Fibroblast of villous mesenchyme (primary cell): Measurements from ENCODE around the gene GDF11. TPM values are rescaled to one million over a fixed set of nuclear protein-coding genes. Genes with fewer than 3 reads are reported as not detected.

Source experiments
- DNase-seq: peaks from one replicate; pipeline ENCODE4 v3.0.0-alpha.2; 2010; ENCODE audit warnings: low read depth
- H3K4me3 ChIP-seq: 2 replicates; pipeline ENCODE4 v1.5.1; 2011; ENCODE audit warnings: low read depth, mild to moderate bottlenecking, low read length
- total RNA-seq: library from RNA; depleted of rRNA; stranded (reverse); fragments of >200 nt; gene quantifications from 2 replicates; pipeline ENCODE4 v1.2.3, GENCODE V29; 2012
- TF ChIP-seq, protein P1 (sequence below): IDR thresholded peaks from 2 replicates; pipeline ENCODE4 v1.5.1; 2012; ENCODE audit warnings: low read depth, mild to moderate bottlenecking, low read length; ENCODE audit not compliant: insufficient read depth

Gene GDF11
- 3.9 and 6.5 TPM in 2 replicates for total RNA-seq

DNA sequence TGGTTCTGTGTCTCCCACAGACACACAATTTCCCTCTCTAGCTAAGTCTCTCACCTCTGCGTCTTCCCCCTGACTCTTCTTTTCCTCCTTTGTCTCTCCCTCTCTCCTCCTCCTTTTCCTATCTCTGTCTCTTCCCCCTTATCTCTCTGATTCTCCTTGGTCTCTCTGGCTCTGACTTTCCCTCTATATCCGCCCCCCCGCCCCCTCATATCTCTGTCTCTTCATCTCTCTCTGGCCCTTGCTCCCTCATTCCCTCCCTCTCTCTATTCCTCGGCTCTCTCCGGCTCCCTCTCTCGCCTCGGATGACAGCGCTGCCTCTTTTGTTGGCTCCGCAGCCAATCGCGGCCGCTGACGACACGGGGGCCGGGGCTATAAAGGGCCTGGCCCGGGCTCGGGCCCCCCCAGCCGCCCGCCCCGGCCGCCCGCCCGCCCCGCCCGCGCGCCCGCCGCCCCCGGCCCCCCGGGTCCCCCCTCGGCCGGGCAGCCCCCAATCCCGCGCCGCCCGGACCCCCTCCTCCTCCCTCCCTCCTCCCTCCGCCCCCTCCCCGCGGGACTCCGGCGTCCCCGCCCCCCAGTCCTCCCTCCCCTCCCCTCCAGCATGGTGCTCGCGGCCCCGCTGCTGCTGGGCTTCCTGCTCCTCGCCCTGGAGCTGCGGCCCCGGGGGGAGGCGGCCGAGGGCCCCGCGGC lies at the start of gene GDF11:
TSS of gene GDF11 (plus strand) at position 404 of the 687 bp plus-strand sequence. CDS start at position 599, 195 bp downstream.
- peak within 1 kb of the TSS; percentile 65 for H3K4me3 ChIP-seq
- peak; percentile 73 for DNase-seq
- TF ChIP-seq, protein P1, sequence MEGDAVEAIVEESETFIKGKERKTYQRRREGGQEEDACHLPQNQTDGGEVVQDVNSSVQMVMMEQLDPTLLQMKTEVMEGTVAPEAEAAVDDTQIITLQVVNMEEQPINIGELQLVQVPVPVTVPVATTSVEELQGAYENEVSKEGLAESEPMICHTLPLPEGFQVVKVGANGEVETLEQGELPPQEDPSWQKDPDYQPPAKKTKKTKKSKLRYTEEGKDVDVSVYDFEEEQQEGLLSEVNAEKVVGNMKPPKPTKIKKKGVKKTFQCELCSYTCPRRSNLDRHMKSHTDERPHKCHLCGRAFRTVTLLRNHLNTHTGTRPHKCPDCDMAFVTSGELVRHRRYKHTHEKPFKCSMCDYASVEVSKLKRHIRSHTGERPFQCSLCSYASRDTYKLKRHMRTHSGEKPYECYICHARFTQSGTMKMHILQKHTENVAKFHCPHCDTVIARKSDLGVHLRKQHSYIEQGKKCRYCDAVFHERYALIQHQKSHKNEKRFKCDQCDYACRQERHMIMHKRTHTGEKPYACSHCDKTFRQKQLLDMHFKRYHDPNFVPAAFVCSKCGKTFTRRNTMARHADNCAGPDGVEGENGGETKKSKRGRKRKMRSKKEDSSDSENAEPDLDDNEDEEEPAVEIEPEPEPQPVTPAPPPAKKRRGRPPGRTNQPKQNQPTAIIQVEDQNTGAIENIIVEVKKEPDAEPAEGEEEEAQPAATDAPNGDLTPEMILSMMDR = no peak

DNA sequence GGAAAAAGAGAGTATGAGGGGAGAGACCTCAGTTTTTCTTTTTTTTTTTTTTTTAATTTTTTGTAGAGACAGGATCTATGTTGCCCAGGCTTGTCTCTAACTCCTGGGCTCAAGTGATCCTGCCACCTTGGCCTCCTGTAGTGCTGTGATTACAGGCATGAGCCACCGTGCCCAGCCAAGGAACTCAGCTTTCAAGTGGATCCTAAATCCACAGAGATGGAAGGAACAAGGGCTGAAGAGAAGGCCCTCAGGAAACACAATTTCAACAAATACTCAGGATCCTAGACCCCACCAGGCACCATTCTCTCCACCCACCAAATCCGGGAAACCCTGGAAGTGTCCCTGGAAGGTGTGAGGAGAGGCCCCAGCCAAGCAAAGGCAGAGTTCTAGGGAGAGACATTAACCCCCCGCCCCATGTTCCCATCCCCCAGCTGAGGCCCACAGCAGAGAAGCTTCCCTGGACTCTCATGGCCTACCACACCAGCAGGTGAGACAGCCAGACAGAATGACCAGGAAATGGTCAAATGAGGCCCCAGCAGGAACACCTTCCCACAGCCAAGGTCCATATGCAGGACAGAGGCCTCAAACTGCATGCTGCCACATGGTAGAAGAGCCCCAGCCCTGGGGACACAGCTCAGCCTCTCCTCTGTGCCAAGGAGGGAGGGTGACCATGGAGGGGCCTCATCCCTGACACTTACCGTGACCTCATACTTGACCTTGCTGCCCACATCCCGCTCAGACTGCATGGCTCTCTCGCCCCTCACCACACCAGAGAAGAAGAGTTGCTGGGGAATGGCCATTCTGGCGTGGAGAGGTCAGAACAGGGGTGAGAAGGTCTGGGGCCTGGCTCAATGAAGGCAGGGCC lies 49.4 kb upstream of the GDF11 start:
- TF ChIP-seq, protein P1 = no peak
- no peak overlapping the region for H3K4me3 ChIP-seq
- no peak for DNase-seq

DNA sequence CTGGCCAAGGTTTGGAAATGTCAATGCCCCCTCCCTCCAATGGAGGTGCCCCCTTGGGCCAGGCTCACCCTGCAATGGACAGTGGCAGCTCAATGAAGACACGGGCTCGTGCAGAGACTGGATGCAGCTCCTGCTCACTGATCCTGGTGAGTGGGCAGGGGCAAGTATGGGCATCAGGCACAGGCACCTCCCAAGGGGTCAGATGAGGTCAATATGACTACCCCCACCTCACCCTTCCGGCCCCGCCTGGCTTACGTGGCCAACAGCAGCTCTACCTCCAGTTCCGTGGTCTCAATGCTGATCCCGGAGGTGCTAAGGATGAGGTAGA lies 48.8 kb upstream of the GDF11 start:
- no peak overlapping the region for H3K4me3 ChIP-seq
- TF ChIP-seq, protein P1 = no peak
- DNase-seq = no peak

DNA sequence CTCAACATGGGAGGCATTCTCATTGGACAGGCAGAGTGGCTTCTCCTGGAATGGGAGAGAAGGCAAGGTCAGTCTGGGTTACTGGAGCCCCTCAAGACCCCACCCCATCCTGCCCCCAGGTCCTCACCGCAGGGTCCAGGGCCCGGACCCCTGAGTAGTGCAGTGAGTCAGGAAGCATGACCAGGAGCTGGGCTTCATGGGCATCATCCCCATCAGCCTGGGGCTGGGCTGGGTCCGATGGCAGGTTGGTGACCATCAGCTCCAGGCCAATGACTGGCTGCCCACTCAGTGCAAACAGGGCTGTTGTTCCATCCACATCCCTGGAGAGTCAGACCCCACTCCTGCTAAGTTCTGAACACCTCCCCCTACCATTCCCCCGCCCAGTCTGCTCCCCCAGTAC lies 48.3 kb upstream of the GDF11 start:
- no peak overlapping the region for H3K4me3 ChIP-seq
- no peak for DNase-seq
- TF ChIP-seq, protein P1 = no peak

DNA sequence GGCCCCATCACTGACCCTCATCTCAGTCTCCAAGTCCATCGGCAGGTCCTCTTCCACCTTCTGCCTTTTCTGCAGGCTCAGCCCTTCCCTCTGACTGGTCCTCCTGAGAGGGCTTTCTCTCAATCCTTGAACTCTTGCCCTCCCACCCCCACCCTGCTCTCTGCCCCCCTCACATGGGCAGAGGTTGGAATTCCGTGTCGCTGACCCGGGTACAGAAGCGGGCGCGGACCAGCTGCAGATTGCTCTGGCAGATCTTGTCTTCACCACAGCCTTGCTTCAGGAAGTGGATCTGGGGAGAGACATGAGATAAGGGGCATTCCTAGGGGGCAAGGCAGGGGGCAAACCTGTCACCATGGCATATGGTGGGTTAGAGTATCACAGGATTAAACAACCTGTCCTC lies 47.6 kb upstream of the GDF11 start:
- TF ChIP-seq, protein P1 = no peak
- DNase-seq = no peak
- no peak overlapping the region for H3K4me3 ChIP-seq

DNA sequence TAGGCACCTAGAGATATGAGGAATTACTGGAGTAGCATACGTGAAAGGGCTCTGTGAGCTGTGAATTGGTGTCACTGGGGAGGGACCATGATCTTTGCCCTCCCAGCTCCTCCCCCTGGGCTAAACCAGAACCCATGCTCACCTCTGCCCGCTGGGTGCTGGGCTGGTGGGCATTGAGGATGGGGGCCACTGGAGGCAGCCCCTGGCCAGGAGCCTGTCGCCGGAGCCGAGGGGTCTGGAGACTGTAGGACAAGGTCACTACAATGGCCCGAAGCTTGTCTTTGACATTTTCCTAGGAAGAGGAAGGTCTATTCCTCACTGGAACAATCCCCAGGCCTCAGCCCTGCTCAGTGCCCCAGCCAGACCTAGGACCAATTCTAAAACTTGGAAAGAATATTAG lies 46.8 kb upstream of the GDF11 start:
- H3K4me3 ChIP-seq = no peak overlapping the region
- DNase-seq = no peak
- TF ChIP-seq, protein P1 = no peak
